HCT116 (cell line): ENCODE measurements around the gene TMEM123. TPM values are rescaled to one million over a fixed set of nuclear protein-coding genes. Genes with fewer than 3 reads are reported as not detected.

Experiments used
- ATAC-seq: fragments of 200-7000 bp; cut with Tn5 transposase; 2 replicates; pipeline ENCODE4 v1.9.1; 2020; ENCODE audit warnings: mild to moderate bottlenecking, moderate library complexity
- BruUV-seq: library from RNA; stranded (reverse); fragments of 400-500 nt; replicated peaks from 2 replicates; lab custom pipeline; 2021; lab: Mats Ljungman, UMichigan
- CTCF ChIA-PET: fragments of 300-600 bp; sonication (Branson Sonifier 250); formaldehyde crosslinking; loops from one replicate; lab custom pipeline; 2021; ENCODE audit warnings: antibody characterized with exemption; lab: Charles Lee
- POLR2A ChIA-PET: fragments of 300-600, 350-600 bp; sonication (Branson Sonifier 250); formaldehyde crosslinking; loops from one replicate; lab custom pipeline; 2021; ENCODE audit warnings: antibody characterized with exemption; lab: Charles Lee
- RAD21 ChIA-PET, 2 experiments: fragments of 300-600 bp; sonication (Branson Sonifier 250); formaldehyde crosslinking; loops; one replicate each; lab custom pipeline; 2023; ENCODE audit warnings: low total read pairs in 2 of 2; ENCODE audit not compliant: uncharacterized antibody in 2 of 2, unreplicated experiment in 2 of 2, low non-redundant PET in 1 of 2; lab: Charles Lee
- DNase-seq: peaks from one replicate; pipeline ENCODE4 v3.0.0-alpha.2; 2010; ENCODE audit warnings: low read depth, low spot score
- H2AFZ ChIP-seq: fragments of 200-600 bp; shearing (Covaris generic), sonication (generic); 2 replicates; pipeline ENCODE4 v1.6.1; 2017; ENCODE audit warnings: low read depth, mixed run types, mixed read lengths, antibody characterized with exemption, low read length; ENCODE audit not compliant: poor library complexity, severe bottlenecking
- H3K27ac ChIP-seq: 2 replicates; pipeline ENCODE4 v1.5.1; 2012; ENCODE audit warnings: low read depth, low read length
- H3K27me3 ChIP-seq: fragments of 200-600 bp; sonication (generic); 2 replicates; pipeline ENCODE4 v1.6.1; 2016; ENCODE audit warnings: mixed run types, low read length, mixed read lengths; ENCODE audit not compliant: insufficient read depth
- H3K36me3 ChIP-seq, 2 experiments: fragments of 200-500 bp in 1 of 2; fragments of 200-600 bp in 1 of 2; sonication (Bioruptor generic) in 1 of 2; sonication (generic) in 1 of 2; 2 replicates each; pipeline versions ENCODE4 v1.5.1 to v1.6.1; 2014 to 2016; ENCODE audit warnings: low read length in 2 of 2, inconsistent platforms in 1 of 2, mixed read lengths in 1 of 2, mixed run types in 1 of 2; ENCODE audit not compliant: insufficient read depth in 2 of 2, control insufficient read depth in 1 of 2
- H3K4me1 ChIP-seq, 2 experiments: fragments of 200-600 bp in 1 of 2; sonication (generic) in 1 of 2; 2 replicates each; pipeline versions ENCODE4 v1.5.1 to v1.6.1; 2012 to 2017; ENCODE audit warnings: low read length in 2 of 2, inconsistent platforms in 1 of 2, mild to moderate bottlenecking in 1 of 2, mixed read lengths in 1 of 2, mixed run types in 1 of 2, moderate library complexity in 1 of 2; ENCODE audit not compliant: insufficient read depth in 2 of 2, control insufficient read depth in 1 of 2
- H3K4me2 ChIP-seq: fragments of 200-600 bp; sonication (generic); 2 replicates; pipeline ENCODE4 v1.6.1; 2017; ENCODE audit warnings: mixed run types, low read length, mixed read lengths
- H3K4me3 ChIP-seq, 2 experiments: fragments of 200-600 bp in 1 of 2; sonication (generic) in 1 of 2; replicated peaks in 1 of 2; 2 replicates each; pipeline ENCODE4 v1.5.1; 2011 to 2016; ENCODE audit warnings: low read length in 2 of 2, control low read depth in 1 of 2, low read depth in 1 of 2, mild to moderate bottlenecking in 1 of 2, mixed read lengths in 1 of 2, mixed run types in 1 of 2
- H3K79me2 ChIP-seq: fragments of 200-600 bp; sonication (generic); 2 replicates; pipeline ENCODE4 v1.6.1; 2017; ENCODE audit warnings: mild to moderate bottlenecking, mixed run types, low read length, moderate library complexity, mixed read lengths; ENCODE audit not compliant: insufficient read depth
- H3K9ac ChIP-seq: fragments of 200-600 bp; sonication (generic); 2 replicates; pipeline ENCODE4 v1.6.1; 2016; ENCODE audit warnings: low read length, mixed read lengths
- H3K9me2 ChIP-seq: fragments of 200-600 bp; sonication (generic), shearing (Covaris generic); 2 replicates; pipeline ENCODE4 v1.6.1; 2017; ENCODE audit warnings: mixed run types, mild to moderate bottlenecking, moderate library complexity; ENCODE audit not compliant: insufficient read depth
- H3K9me3 ChIP-seq, 2 experiments: fragments of 200-500 bp in 1 of 2; fragments of 200-600 bp in 1 of 2; sonication (Bioruptor generic) in 1 of 2; sonication (generic) in 1 of 2; 2 replicates each; pipeline ENCODE4 v1.6.1; 2014 to 2017; ENCODE audit warnings: low read length in 2 of 2, mixed read lengths in 2 of 2, inconsistent platforms in 1 of 2, low read depth in 1 of 2, mild to moderate bottlenecking in 1 of 2, mixed run types in 1 of 2, moderate library complexity in 1 of 2; ENCODE audit not compliant: control insufficient read depth in 1 of 2, insufficient read depth in 1 of 2
- H4K20me1 ChIP-seq: fragments of 200-600 bp; sonication (generic), shearing (Covaris generic); 2 replicates; pipeline ENCODE4 v1.6.1; 2017; ENCODE audit warnings: mixed run types, mild to moderate bottlenecking, moderate library complexity; ENCODE audit not compliant: insufficient read depth
- EGR1 ChIP-seq: IDR thresholded peaks from 2 replicates; pipeline ENCODE4 v1.6.1; 2012; ENCODE audit warnings: low read depth
- EZH2phosphoT487 ChIP-seq: fragments of 200-600 bp; IDR thresholded peaks from 2 replicates; pipeline ENCODE4 v1.6.1; 2018; ENCODE audit warnings: antibody characterized with exemption, borderline replicate concordance
- FOSL1 ChIP-seq: IDR thresholded peaks from 2 replicates; pipeline ENCODE4 v1.6.1; 2012; ENCODE audit warnings: low read depth
- JUND ChIP-seq: IDR thresholded peaks from 2 replicates; pipeline ENCODE4 v1.6.1; 2012
- MAX ChIP-seq: IDR thresholded peaks from 2 replicates; pipeline ENCODE4 v1.6.1; 2012
- POLR2AphosphoS5 ChIP-seq: IDR thresholded peaks from 2 replicates; pipeline ENCODE4 v1.6.1; 2011; ENCODE audit warnings: mild to moderate bottlenecking, low read depth, low read length, moderate library complexity
- SP1 ChIP-seq: IDR thresholded peaks from 2 replicates; pipeline ENCODE4 v1.6.1; 2012; ENCODE audit warnings: low read depth
- SRF ChIP-seq: IDR thresholded peaks from 2 replicates; pipeline ENCODE4 v1.6.1; 2012; ENCODE audit warnings: low read depth
- TCF7L2 ChIP-seq: IDR thresholded peaks from 2 replicates; pipeline ENCODE4 v1.7.0; 2011; ENCODE audit warnings: borderline replicate concordance, inconsistent platforms; ENCODE audit not compliant: insufficient read depth, insufficient read length; ENCODE audit errors: extremely low read depth
- ZBTB33 ChIP-seq: IDR thresholded peaks from 2 replicates; pipeline ENCODE4 v1.6.1; 2011; ENCODE audit warnings: mild to moderate bottlenecking, low read length, moderate library complexity; ENCODE audit not compliant: insufficient replicate concordance; ENCODE audit errors: extremely low read depth
- ZFX ChIP-seq: fragments of 450-650 bp; IDR thresholded peaks from 2 replicates; pipeline ENCODE4 v1.6.1; 2017
- intact Hi-C: fragments of 100-400 bp; cut with micrococcal nuclease; formaldehyde crosslinking; loops from 2 replicates; pipeline ENCODE4 v1.10.0; 2022
- total RNA-seq: library from RNA; stranded (reverse); gene quantifications from one replicate; pipeline ENCODE4 v1.2.1, GENCODE V29; 2021; ENCODE audit not compliant: unreplicated experiment

The TMEM123 gene
- total RNA-seq, 1 experiment from 2014 or later: 217 TPM

- peaks cover 7 to 50% of the 10 kb centered on the region in 2 experiments for H3K4me1 ChIP-seq
- ATAC-seq: no peak
- BruUV-seq: no TSS peak
- ChIA-PET RAD21 (interaction anchor here in 1 of 2 experiments (0.6 kb wide), 1 partner anchor 77 kb away, joined by 3 read pairs; no protein-coding TSS in a partner anchor), POLR2A (no interaction called here), CTCF (no interaction called here)
- H3K27me3 ChIP-seq: no peaks in the 10 kb centered on the region
- no peak overlapping the region for H3K27ac ChIP-seq
- DNase-seq: no peak
- peaks cover 86% of the 10 kb centered on the region for H3K79me2 ChIP-seq
- no peak overlapping the region for H3K9ac ChIP-seq
- intact Hi-C loops: no loop called here
- no peaks in the 10 kb centered on the region for H3K9me3 ChIP-seq
- peaks cover 21% of the 10 kb centered on the region; the same call in 1 of the 2 replicates for H4K20me1 ChIP-seq
- H2AFZ ChIP-seq: no peak overlapping the region
- no peak overlapping the region for H3K4me3 ChIP-seq
- no peak overlapping the region for H3K4me2 ChIP-seq
- TF ChIP-seq ZBTB33 (no peak), SP1 (no peak), POLR2AphosphoS5 (no peak), FOSL1 (no peak), JUND (no peak), ZFX (no peak), EZH2phosphoT487 (no peak), MAX (no peak), EGR1 (no peak), TCF7L2 (no peak), SRF (no peak)
- peaks cover 8 to 32% of the 10 kb centered on the region in 2 experiments; a peak in 2 of 4 replicates for H3K36me3 ChIP-seq
- no peaks in the 10 kb centered on the region for H3K9me2 ChIP-seq
Observed at GRCh38 chr11:102448869-102449224, 3.7 kb downstream of the TMEM123 start.
